H1 (cell line): Measurements from ENCODE around the gene CACNG8. TPM values are rescaled to one million over a fixed set of nuclear protein-coding genes. Genes with fewer than 3 reads are reported as not detected.
A peak's percentile ranks its signal among the peaks of the same experiment; 100 is the strongest.

ENCODE experiments used
- HDAC2 ChIP-seq, 2 experiments: fragments of 300-600 bp in 1 of 2; sonication (generic) in 1 of 2; IDR thresholded peaks; 2 replicates each; pipeline ENCODE4 v1.6.1; 2011 to 2012; ENCODE audit warnings: low read depth in 2 of 2, low read length in 2 of 2, mild to moderate bottlenecking in 2 of 2, moderate library complexity in 2 of 2, borderline replicate concordance in 1 of 2, inconsistent platforms in 1 of 2
- HDAC6 ChIP-seq: IDR thresholded peaks from one replicate; pipeline ENCODE4 v1.7.1; 2012; ENCODE audit warnings: low read depth, mild to moderate bottlenecking, inconsistent platforms, low read length, moderate library complexity
- SIN3A ChIP-seq, 2 experiments: IDR thresholded peaks in 1 of 2; conservative IDR thresholded peaks in 1 of 2; 2 replicates each; pipeline ENCODE4 v1.6.1; 2011 to 2012; ENCODE audit warnings: low read length in 2 of 2, improper control_type of control experiment in 1 of 2, low read depth in 1 of 2, mild to moderate bottlenecking in 1 of 2
- SIRT6 ChIP-seq: IDR thresholded peaks from one replicate; pipeline ENCODE4 v1.7.1; 2012; ENCODE audit warnings: low read length, inconsistent platforms
- TAF7 ChIP-seq: optimal IDR thresholded peaks from 2 replicates; pipeline ENCODE3; 2011; ENCODE audit warnings: low read depth, mild to moderate bottlenecking, inconsistent platforms, low read length, moderate library complexity, borderline replicate concordance
- polyA plus RNA-seq, 7 experiments: library from polyadenylated mRNA; depleted of rRNA in 3 of 7; stranded (reverse) in 5 of 7; unstranded in 2 of 7; fragments of >200 nt in 5 of 7; fragments of 200-250 nt in 2 of 7; gene quantifications; 1 replicate in 5 of 7; 2 replicates in 1 of 7; 4 replicates in 1 of 7; pipeline versions ENCODE4 v1.2.1 to v1.2.3, GENCODE V29; 2011 to 2013; ENCODE audit warnings: missing spikeins in 2 of 7, mixed read lengths in 2 of 7
- total RNA-seq: library from RNA; stranded (reverse); fragmentation: NEBNext Ultra II Directional; extraction: Animal tissue kit (Norgen Biotek cat#: 25700); gene quantifications from 2 replicates; pipeline ENCODE4 v1.2.1, GENCODE V29; 2021

The CACNG8 gene
- total and polyA plus RNA-seq, 2 of the 8 experiments (the other 6 are each of a cell fraction or from before 2014, with no cell fraction given), result 0.41 to 4.5 TPM

GRCh38 chr19:53961523-53962356 is 997 bp upstream of the CACNG8 start (continued):
- TF ChIP-seq SIRT6 (no peak), SIN3A (conservative IDR thresholded peaks at IDR 0.05 in 1 of 2, IDR thresholded peaks at IDR 0.05 in 1 of 2; ENCODE audit: low read depth in 1 of 2, low read length in 2 of 2) (0 out of 4 replicates have a peak, but pooled peaks of 1 of the 2 experiments have one; percentile 31), HDAC6 (no peak), HDAC2 (IDR thresholded peaks at IDR 0.05; ENCODE audit: borderline replicate concordance in 1 of 2, low read depth in 2 of 2, low read length in 2 of 2) (no peak), TAF7 (no peak)
- TF ChIP-seq, all 59 proteins: peak for 2
